ENCODE measurements around the gene ALPK1.

DNA sequence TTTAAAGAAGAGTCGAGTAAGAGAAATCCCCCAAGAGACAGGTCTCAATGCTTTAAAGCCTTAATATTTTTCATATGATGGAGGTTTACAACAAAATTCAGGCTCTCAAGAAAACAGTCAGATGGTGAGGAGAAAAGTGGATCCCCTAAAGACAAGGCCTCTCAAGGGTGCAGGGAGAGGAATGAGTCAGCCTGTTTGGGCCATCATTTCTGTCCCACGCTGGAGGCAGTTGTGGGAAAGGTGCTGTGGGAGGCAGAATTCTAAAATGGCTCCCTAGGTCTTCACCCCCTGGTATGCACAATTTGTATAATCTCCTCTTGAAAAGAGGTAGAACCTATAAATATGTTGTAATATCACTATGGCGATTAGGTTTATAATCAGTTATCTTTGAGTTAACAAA, 6.8 kb upstream of the ALPK1 start:
- TF ChIP-seq, protein P1, sequence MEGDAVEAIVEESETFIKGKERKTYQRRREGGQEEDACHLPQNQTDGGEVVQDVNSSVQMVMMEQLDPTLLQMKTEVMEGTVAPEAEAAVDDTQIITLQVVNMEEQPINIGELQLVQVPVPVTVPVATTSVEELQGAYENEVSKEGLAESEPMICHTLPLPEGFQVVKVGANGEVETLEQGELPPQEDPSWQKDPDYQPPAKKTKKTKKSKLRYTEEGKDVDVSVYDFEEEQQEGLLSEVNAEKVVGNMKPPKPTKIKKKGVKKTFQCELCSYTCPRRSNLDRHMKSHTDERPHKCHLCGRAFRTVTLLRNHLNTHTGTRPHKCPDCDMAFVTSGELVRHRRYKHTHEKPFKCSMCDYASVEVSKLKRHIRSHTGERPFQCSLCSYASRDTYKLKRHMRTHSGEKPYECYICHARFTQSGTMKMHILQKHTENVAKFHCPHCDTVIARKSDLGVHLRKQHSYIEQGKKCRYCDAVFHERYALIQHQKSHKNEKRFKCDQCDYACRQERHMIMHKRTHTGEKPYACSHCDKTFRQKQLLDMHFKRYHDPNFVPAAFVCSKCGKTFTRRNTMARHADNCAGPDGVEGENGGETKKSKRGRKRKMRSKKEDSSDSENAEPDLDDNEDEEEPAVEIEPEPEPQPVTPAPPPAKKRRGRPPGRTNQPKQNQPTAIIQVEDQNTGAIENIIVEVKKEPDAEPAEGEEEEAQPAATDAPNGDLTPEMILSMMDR (conservative IDR thresholded peaks at IDR 0.05; ENCODE audit: low read depth, low read length), result no peak
- TF ChIP-seq FOS (IDR thresholded peaks at IDR 0.05; ENCODE audit: low read depth, low read length) (no peak), SMC3 (IDR thresholded peaks at IDR 0.05; ENCODE audit: low read depth, low read length) (no peak), CHD1 (IDR thresholded peaks at IDR 0.05; ENCODE audit: low read depth, low read length) (no peak), POLR2A (IDR thresholded peaks at IDR 0.05; ENCODE audit: low read depth, low read length) (no peak), MAFK (IDR thresholded peaks at IDR 0.05; ENCODE audit: low read depth, low read length) (no peak)
- TF ChIP-seq, protein P2, sequence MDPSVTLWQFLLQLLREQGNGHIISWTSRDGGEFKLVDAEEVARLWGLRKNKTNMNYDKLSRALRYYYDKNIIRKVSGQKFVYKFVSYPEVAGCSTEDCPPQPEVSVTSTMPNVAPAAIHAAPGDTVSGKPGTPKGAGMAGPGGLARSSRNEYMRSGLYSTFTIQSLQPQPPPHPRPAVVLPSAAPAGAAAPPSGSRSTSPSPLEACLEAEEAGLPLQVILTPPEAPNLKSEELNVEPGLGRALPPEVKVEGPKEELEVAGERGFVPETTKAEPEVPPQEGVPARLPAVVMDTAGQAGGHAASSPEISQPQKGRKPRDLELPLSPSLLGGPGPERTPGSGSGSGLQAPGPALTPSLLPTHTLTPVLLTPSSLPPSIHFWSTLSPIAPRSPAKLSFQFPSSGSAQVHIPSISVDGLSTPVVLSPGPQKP (IDR thresholded peaks at IDR 0.05; ENCODE audit: borderline replicate concordance, low read depth, low read length), result no peak
- TF ChIP-seq, protein P3, sequence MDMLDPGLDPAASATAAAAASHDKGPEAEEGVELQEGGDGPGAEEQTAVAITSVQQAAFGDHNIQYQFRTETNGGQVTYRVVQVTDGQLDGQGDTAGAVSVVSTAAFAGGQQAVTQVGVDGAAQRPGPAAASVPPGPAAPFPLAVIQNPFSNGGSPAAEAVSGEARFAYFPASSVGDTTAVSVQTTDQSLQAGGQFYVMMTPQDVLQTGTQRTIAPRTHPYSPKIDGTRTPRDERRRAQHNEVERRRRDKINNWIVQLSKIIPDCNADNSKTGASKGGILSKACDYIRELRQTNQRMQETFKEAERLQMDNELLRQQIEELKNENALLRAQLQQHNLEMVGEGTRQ (IDR thresholded peaks at IDR 0.05; ENCODE audit: low read depth, low read length), result no peak
